GM18526 (cell line): ENCODE measurements around the gene LINC00237.

Source experiments
- POLR2A ChIP-seq: IDR thresholded peaks from 3 replicates; pipeline ENCODE4 v1.6.1; 2011; ENCODE audit not compliant: insufficient read length; ENCODE audit errors: extremely low read depth

Gene LINC00237

GRCh38 chr20:21105429-21106170 lies 558 bp downstream of the LINC00237 start:
- TF ChIP-seq POLR2A: no peak

GRCh38 chr20:21104921-21105320 lies 1.2 kb downstream of the LINC00237 start:
- TF ChIP-seq POLR2A: no peak

- TF ChIP-seq POLR2A: no peak
These were observed 1.7 kb downstream of the LINC00237 start for GRCh38 chr20:21104466-21104761.

- no peak for TF ChIP-seq POLR2A
These were observed 2.3 kb downstream of the LINC00237 start for GRCh38 chr20:21103582-21104465.

GRCh38 chr20:21102603-21103311 lies 3.4 kb downstream of the LINC00237 start:
- TF ChIP-seq POLR2A: no peak

GRCh38 chr20:21101932-21102575 lies 4.1 kb downstream of the LINC00237 start:
- TF ChIP-seq POLR2A: peak; percentile 24

GRCh38 chr20:21101453-21101931 lies 4.7 kb downstream of the LINC00237 start:
- TF ChIP-seq POLR2A: peak; percentile 35

GRCh38 chr20:21100578-21101452 lies 5.3 kb downstream of the LINC00237 start:
- TF ChIP-seq POLR2A: no peak

GRCh38 chr20:21099751-21100577 lies 6.2 kb downstream of the LINC00237 start:
- TF ChIP-seq POLR2A: peak; percentile 48

GRCh38 chr20:21096321-21097043 lies 9.7 kb downstream of the LINC00237 start:
- TF ChIP-seq POLR2A: no peak

GRCh38 chr20:21092806-21093205 lies 13.4 kb downstream of the LINC00237 start:
- no peak for TF ChIP-seq POLR2A

- no peak for TF ChIP-seq POLR2A
These were observed 15.4 kb downstream of the LINC00237 start for GRCh38 chr20:21090721-21091120.
